ENCODE results near the gene GNG7. TPM values are rescaled to one million over a fixed set of nuclear protein-coding genes. Genes with fewer than 3 reads are reported as not detected.
"Not testable (repeated sequence)": the region's sequence is repeated elsewhere in the genome, so short reads cannot be mapped to it uniquely, and the experiment has no call there.

GNG7 gene
- total RNA-seq, 1 donor: 0.72 TPM

GRCh38 chr19:2683430-2684003, 19.0 kb downstream of the GNG7 start:
- no peaks in the 10 kb centered on the region for H3K9me3 ChIP-seq (ENCODE audit: low read depth, low read length)
- H3K27ac ChIP-seq (ENCODE audit: low read depth, low read length): no peak overlapping the region
- H3K27me3 ChIP-seq (ENCODE audit: insufficient read depth, low read length): no peaks in the 10 kb centered on the region
- H3K4me1 ChIP-seq (ENCODE audit: insufficient read depth, low read length): no peaks in the 10 kb centered on the region
- H4K20me1 ChIP-seq (ENCODE audit: insufficient read depth, low read length): no peaks in the 10 kb centered on the region
- TF ChIP-seq CTCF (IDR thresholded peaks at IDR 0.05; ENCODE audit: extremely low read depth, low read depth, low read length): no peak
- no peaks in the 10 kb centered on the region for H3K36me3 ChIP-seq (ENCODE audit: insufficient read depth, low read length)
- DNase-seq (ENCODE audit: insufficient read length, low spot score, missing footprints): no peak
- H3K4me3 ChIP-seq (ENCODE audit: insufficient read depth, low read length): no peak overlapping the region
- H3K4me2 ChIP-seq (ENCODE audit: insufficient read depth, low read length): no peak overlapping the region
- H2AFZ ChIP-seq (ENCODE audit: low read length): no peak overlapping the region
- H3K79me2 ChIP-seq (ENCODE audit: insufficient read depth, low read length): no peaks in the 10 kb centered on the region

GRCh38 chr19:2680808-2681207, 21.7 kb downstream of the GNG7 start:
- no peak overlapping the region for H2AFZ ChIP-seq (ENCODE audit: low read length)
- TF ChIP-seq CTCF (IDR thresholded peaks at IDR 0.05; ENCODE audit: extremely low read depth, low read depth, low read length): no peak
- no peak for DNase-seq (ENCODE audit: insufficient read length, low spot score, missing footprints)

GRCh38 chr19:2679439-2679838, 23.1 kb downstream of the GNG7 start:
- Histone ChIP-seq H4K20me1 (ENCODE audit: insufficient read depth, low read length) (no peaks in the 10 kb centered on the region), H3K79me2 (ENCODE audit: insufficient read depth, low read length) (no peaks in the 10 kb centered on the region), H3K9me3 (ENCODE audit: low read depth, low read length) (no peaks in the 10 kb centered on the region), H3K36me3 (ENCODE audit: insufficient read depth, low read length) (no peaks in the 10 kb centered on the region), H3K4me1 (ENCODE audit: insufficient read depth, low read length) (no peaks in the 10 kb centered on the region), H3K4me3 (ENCODE audit: insufficient read depth, low read length) (no peak overlapping the region), H3K27ac (ENCODE audit: low read depth, low read length) (no peak overlapping the region), H3K4me2 (ENCODE audit: insufficient read depth, low read length) (no peak overlapping the region), H3K27me3 (ENCODE audit: insufficient read depth, low read length) (peaks cover 16% of the 10 kb centered on the region), H2AFZ (ENCODE audit: low read length) (no peak overlapping the region)
- no peak for TF ChIP-seq CTCF (IDR thresholded peaks at IDR 0.05; ENCODE audit: extremely low read depth, low read depth, low read length)
- no peak for DNase-seq (ENCODE audit: insufficient read length, low spot score, missing footprints)

More at GRCh38 chr19:2680808-2681207, 21.7 kb downstream of the GNG7 start:
- peaks cover 6% of the 10 kb centered on the region for H3K27me3 ChIP-seq (ENCODE audit: insufficient read depth, low read length)
- H3K4me3 ChIP-seq (ENCODE audit: insufficient read depth, low read length): no peak overlapping the region
- no peaks in the 10 kb centered on the region for H3K9me3 ChIP-seq (ENCODE audit: low read depth, low read length)
- H3K79me2 ChIP-seq (ENCODE audit: insufficient read depth, low read length): no peaks in the 10 kb centered on the region
- no peak overlapping the region for H3K4me2 ChIP-seq (ENCODE audit: insufficient read depth, low read length)
- no peak overlapping the region for H3K27ac ChIP-seq (ENCODE audit: low read depth, low read length)
- no peaks in the 10 kb centered on the region for H3K36me3 ChIP-seq (ENCODE audit: insufficient read depth, low read length)
- no peaks in the 10 kb centered on the region for H4K20me1 ChIP-seq (ENCODE audit: insufficient read depth, low read length)
- no peaks in the 10 kb centered on the region for H3K4me1 ChIP-seq (ENCODE audit: insufficient read depth, low read length)

- H3K4me2 ChIP-seq (ENCODE audit: insufficient read depth, low read length); H4K20me1 ChIP-seq (ENCODE audit: insufficient read depth, low read length); DNase-seq (ENCODE audit: insufficient read length, low spot score, missing footprints): not testable (repeated sequence)
Observed at GRCh38 chr19:2678948-2679347, 23.5 kb downstream of the GNG7 start.

More at GRCh38 chr19:2678948-2679347, 23.5 kb downstream of the GNG7 start:
- not testable (repeated sequence) for H3K4me1 ChIP-seq (ENCODE audit: insufficient read depth, low read length); H3K9me3 ChIP-seq (ENCODE audit: low read depth, low read length); H3K36me3 ChIP-seq (ENCODE audit: insufficient read depth, low read length); H3K27ac ChIP-seq (ENCODE audit: low read depth, low read length); H3K4me3 ChIP-seq (ENCODE audit: insufficient read depth, low read length); H3K79me2 ChIP-seq (ENCODE audit: insufficient read depth, low read length); H2AFZ ChIP-seq (ENCODE audit: low read length)
- peaks cover 16% of the 10 kb centered on the region for H3K27me3 ChIP-seq (ENCODE audit: insufficient read depth, low read length)

Measured in osteoblast (primary cell).